ENCODE measurements around the gene ATF7.

ATF7 gene

DNA sequence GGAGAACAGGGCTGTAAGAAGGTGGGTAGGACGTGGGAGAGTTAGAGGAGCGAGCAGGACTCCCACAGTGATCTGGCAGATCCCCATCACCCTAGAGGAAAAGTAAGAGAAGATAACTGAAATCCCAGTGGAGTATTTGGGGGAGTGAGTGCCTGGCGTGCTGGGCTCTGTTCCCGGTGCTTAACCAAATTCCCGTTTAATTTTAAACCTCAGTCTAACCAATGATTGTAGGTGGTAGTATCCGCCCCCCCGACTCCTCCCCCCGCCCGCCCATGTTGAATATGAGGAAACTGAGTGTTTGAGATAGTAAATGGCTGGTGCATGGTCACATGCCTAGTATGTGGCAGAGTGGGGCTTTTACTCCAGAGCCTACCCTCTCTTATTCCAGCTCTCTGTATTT is 123.9 kb downstream of the ATF7 start:
- DNase-seq (ENCODE audit: low read depth, low spot score): no peak

DNA sequence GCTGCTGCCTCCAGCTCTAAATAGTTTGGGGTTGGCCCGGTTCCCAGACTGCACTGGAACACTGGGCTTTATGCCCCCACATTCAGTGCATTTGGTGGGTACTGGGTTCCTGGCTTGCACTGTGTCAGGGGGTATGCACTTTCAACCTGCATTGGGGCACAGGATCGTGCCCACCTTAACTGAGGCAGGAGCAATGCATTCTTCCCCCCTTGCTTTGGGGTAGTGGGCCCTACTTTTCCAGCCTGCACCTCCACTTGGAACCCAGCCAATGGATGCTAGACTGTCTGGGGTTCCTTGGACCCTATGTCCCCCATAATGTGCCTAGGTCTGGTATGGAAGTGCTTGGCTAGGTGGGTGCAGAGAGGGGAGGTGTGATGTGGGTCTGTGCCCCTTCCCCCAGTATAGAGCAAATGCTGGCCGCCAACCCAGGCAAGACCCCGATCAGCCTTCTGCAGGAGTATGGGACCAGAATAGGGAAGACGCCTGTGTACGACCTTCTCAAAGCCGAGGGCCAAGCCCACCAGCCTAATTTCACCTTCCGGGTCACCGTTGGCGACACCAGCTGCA is 124.5 kb downstream of the ATF7 start:
- no peak for DNase-seq (ENCODE audit: low read depth, low spot score)

DNA sequence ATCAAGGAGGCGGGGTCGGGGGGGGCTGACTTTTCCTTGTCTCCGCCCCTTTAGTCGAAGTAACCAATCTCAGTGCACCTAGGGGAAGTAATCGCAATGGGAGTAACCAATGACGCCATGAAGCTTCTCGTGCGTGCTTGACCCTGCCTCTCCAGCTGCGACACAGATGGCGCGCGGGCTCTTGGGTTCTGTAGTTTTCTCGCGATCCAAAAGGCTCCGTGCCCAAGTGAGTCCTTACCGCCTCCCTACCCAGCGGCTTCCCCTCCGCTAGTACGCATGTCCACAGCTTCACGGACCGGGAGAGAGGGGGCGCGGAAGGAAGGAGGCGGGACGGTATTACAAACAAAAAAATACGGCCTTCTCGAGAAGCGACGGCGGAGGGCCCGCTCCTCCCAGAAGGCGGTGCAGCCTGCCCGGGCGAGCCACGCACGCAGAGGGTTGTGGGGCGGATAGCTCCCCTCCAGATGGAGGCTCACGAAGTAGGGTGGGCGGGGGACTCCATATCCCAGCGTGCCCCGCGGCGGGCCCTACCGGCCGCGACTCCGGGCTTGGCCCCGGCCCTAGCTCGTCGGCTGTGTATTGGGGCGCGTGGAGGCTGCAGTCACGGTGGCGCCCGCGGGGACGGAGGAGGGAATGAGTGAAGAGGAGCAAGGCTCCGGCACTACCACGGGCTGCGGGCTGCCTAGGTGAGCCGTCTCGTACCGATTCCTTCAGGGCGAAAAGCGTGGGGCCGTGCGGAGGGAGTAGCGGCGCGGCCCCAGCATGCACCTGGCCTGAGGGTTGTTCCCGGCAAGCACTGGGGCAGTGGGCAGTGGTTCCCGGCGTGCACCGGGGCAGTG is 125.2 kb downstream of the ATF7 start, which contains the start of gene TARBP2:
Gene TARBP2 (plus strand): TSS at position 508 of the 839 bp plus-strand sequence. CDS start 126 bp downstream, at position 634.
- peak; percentile 99 for DNase-seq (ENCODE audit: low read depth, low spot score)

DNA sequence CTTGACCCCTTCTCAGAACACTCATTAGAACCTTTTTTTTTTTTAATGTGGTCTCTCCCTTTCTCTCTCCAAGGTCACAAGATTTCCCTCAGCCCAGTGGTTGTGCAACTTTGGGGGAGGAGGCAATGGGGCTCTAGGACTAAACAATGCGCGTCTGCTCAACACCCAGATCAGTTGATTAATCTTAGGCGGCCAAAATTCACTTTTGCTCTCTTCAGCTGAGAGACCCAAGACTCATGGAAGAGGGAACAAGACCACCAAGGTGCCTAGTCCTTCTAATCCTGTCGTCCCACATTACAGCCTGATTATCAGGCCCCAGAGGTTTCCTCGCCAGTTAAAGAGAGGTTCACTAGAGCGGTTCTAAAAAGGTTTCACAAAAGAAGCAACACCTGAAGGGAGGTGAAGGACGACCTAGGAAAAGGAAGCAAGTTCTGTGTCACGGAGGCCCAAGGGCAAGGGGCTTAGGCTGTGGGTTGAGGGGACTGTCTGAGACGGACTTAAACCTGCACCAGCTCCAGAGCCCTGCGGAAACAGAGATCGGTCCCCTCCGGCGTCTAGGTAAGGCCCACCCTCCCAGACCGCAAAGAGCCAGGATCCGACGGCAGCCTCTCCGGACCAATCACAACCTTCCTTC is 125.9 kb downstream of the ATF7 start:
- no peak for DNase-seq (ENCODE audit: low read depth, low spot score)

DNA sequence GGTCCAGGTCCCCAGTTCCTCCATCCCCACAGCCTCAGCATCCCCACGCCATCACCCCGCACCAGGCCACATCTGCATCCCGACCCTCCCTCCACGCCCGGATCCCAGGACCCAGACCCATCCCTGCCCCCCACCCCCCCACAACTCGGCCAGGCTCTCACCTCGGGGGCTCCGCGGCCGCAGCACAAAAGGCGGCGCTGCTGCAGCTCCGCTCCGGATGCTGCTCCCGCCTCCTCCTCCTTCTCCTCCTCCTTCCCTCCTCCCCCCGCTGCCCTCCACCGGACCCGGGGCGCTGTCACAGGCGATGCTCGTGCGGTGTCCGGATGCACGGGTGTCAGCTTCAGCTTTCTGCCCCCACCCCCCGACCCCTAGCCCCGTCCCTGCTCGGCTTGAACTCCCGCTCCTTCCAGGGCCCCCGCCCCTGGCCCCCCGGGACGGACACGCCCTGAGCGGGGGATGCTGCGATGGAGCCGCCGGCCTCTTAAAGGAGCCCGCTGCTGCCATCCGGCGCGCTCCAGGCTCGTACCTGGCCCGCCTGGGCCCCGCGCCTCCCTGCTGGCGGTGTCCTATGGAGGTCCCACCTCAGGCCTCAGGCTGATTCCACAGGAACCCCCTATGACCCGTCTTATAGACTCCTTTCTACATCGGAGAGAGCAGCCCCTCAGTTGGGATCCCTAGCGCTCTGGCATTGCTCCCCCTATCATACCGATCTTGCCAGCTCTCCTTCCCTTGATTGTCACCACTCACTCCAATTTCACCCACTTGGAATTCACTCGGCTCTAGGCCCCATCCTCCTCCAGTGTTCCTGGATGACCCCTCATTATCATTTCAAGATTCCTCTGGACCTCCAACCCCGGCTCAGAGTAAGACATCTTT is 126.7 kb downstream of the ATF7 start, which contains the start of gene MAP3K12:
Gene MAP3K12 (minus strand): TSS at position 193 of the 876 bp plus-strand sequence. CDS start 12,067 bp downstream, outside the sequence.
- DNase-seq (ENCODE audit: low read depth, low spot score): no peak

DNA sequence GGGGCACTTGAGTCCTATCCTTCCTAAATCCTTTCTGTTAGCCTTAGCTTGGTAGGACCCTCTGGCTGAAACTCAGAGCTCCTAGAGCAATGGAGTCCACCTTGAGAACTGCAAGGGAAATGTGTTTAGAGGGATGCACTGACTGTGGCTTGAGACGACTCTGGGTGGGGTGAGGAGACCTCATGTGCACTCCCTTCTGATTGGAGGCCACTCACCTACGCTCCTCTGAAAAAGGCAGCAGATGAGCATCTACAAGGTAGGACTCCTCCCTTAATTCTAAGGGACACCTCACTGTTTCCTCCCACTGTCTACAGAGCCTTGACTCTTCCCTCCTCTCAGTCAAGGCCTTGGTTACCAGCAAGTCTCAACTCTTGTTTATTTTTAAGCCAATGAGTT is 127.9 kb downstream of the ATF7 start:
- no peak for DNase-seq (ENCODE audit: low read depth, low spot score)

DNA sequence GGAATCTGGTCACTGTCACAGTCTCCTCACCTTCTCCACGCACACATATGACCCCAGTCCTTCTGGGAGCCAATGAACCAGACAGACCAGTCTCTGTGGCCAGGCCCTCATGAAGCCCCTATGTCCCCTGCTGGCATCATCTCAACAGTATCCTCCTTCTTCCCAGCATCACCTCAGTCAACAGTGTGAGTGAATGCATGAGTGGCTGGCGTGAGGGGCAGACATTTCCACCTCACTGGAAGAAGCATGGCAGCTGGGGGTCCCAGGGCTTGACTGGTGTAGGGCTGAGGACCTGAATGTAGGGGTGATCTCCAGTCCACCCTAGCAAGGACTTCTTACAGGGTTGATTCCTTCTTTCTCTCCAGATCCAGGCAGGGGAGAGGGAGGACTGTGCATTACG is 128.7 kb downstream of the ATF7 start:
- no peak for DNase-seq (ENCODE audit: low read depth, low spot score)

DNA sequence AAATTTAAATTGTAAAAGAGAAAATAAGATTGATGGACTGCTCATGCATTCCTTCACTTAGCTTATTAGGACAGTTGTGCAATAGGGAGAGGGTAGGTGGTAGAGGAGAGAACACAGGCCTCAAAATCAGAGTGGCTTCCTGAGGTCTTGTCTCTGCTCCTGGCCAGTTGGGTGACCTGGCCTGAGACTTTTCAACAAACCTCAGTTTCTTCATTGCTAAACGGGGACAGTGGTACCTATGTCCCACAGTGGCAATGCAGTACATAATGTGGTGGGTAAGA is 129.5 kb downstream of the ATF7 start:
- no peak for DNase-seq (ENCODE audit: low read depth, low spot score)

DNA sequence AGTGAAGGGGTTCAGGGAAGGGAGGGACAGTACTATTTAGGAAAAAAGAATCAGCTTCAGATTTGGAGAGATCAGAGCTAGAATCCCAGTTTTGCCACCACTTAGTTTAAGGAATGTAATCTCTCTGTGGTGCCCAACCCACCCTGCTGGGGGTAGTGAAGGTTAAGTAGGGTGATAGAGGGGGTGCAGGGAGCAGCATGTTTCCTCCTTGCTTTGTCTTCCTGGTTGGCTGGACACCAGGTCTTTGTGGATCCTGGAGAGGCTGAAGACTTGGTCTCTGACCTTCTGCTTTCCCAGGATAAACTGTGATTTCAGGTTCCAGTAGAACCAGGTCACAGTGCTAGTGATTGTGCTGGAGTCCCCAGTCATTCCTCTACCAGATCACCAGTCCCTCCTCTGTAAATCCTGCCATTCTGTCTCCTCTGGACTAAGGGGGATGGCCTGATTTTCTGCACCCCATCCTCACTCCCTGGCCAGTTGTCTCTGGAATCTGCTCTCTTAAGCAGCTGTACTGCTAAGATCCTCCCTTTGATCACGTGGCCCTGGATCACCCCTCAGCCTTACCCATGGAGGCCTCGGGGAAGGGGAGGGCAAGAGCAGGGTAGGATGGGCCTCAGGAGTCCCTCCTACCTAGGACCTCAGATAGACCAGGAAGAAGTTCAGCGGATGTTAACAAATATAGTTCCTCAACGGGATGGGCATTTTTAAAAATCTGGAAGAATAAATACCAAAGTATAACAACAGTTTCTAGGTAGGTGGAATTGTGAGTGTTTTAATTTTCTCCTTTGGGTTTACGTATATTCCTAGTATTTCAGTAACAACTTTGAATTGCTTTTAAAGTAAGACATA is 130.1 kb downstream of the ATF7 start:
- no peak for DNase-seq (ENCODE audit: low read depth, low spot score)

DNA sequence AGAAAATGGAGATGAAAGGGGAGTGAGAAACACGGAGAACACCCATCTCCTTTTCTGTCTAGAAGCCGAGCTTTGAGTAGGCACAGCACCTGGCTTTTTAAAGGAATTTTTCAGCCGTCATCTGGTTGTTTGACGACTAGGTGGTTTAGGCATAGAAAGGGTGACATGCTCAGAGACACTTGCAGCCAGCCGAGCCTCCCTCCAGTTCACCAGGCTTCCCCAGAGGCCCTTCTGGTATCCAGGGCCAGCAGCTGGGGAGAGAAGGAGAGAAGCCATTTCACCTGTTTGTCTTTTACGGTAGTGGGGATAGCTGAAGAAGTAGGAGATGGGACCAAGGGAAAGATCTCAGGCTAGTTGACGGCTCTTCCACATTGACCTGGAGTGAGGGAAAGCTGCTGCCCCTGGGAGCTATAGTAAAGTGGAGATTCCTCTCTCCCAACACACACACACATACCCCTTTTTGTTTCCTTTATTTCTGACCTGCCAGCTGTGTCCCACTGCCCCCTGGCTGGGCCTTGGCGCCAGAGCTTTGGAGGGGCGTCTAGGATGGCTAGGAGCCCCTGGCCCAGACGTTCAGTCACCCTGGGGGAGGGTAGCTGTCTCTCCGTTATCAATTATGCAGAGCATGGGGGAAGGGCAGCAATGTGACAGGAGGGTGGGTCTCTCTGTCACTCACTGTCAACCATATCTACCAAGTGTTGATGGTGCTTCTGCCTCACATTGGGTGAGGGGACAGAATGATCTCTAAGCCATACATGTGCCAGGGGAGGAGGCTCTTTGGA is 132.4 kb downstream of the ATF7 start:
- DNase-seq (ENCODE audit: low read depth, low spot score): no peak

DNA sequence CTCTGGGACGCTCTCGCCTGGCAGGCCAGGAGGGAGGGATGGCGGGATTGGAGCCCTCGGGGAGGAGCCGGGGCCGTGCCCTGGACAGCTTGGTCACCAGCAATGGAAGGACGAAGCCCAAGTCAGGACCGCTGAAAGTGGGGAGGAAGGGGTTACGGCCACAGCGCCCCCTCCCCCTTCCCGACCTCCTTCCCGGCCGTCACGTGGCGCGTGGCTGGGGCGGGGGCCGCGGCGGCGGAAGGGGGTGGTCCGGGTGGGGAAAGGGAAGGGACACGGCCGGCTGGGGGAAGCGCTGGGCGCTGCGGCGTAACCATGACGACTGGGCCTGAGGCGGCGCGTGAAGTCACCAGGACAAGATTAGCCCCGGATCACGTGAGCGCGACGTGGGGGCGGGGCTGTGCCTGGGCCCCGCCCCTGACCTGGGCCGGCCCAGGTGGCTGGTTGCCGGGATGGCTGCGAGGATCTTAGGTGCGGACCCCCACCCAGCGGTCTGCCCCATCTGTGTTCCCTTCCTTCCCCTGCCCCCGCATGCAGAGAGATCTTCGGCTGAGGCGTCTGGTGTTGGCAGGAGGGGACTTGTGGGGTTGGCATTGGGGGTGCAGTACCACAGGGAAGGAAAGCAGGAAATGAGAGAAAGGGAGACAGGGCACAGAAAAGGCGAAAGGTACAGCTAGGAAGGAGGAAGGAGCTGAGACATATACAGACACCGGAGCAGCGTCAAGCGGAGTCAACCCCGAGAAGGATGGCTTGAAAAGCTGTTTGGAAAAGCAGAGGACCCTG is 133.2 kb downstream of the ATF7 start:
- peak; percentile 66 for DNase-seq (ENCODE audit: low read depth, low spot score)

DNA sequence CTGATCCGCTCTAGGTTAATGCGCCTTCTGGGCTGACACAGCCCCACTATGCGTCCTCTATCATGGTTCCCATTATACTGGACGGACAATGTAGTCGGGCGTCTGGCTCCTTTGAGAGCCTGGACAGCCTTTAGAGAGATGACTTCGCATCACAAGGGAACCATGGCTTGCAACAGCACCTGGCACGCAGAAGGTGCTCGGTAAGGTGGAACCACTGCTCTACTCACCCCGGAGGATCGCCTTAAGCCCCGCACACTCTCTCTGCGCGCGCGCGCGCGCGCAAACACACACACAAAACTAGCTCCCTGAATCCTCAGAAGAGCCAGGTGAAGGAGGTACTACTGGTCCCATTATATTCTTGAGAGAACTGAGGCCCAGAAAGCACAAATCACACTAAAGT is 134.0 kb downstream of the ATF7 start:
- DNase-seq (ENCODE audit: low read depth, low spot score): no peak

DNA sequence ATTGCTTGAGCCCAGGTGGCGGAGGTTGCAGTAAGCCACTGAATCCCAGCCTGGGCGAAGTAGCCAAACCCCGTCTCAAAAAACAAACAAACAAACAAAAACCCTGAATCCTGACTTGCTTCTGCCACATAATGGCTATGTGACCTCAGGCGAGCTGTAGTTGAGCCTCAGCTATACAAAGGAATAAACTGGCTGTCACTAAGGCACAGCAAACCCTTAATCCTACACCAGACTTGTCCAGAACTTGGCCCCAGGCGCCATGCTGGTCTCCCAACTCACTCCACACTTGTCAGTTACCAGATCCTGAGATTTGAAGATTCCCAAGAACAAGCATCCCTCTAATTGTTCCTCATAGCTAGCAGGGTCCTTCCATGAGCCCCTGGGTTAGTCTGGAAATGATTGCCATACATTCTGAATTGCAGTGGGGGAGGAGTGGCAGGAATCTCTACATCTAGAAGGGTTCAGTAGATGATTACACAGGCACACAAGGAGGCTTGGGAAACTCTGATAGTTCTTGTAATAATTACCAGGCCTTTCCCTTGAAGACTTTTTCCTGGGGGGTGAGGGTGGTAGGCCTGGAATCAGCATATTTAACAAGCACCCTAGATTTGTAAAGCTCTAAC is 136.8 kb downstream of the ATF7 start:
- no peak for DNase-seq (ENCODE audit: low read depth, low spot score)

DNA sequence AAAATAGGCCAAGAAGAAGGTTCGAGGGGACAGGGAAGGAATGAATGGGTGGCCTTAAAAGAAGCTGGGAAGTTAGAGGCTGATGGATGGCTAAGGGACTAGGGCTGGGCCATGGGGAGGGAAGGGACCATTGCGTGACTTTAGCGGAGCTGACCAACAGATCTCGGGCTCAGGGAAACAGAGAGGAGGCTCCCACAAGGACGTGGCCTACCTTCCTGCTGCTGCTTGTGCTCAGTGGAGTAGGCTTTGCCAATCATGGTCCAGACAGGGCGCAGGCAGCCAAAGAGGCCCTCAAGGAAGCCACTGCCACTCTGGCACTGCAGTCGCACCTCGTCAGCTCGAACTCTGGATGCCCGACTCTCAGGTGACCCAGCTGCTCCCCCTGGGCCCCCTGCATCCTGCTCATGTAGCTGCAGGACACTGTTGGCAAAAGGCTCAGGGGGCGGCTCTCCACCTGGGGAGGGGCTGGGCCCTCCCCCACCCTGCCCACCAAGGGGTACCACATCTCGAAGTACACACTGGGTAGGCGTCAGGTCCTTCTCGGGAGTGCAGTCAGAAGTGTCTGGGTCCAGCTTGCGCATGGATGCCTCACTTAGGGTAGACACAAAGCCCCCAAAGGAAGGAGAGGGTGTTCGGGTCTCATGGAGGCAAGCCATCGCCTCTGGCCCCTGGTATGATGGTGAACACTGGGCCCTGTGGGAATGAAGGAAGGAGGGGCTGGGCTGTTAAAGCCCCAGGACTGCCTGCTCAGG is 139.3 kb downstream of the ATF7 start:
- DNase-seq (ENCODE audit: low read depth, low spot score): no peak

DNA sequence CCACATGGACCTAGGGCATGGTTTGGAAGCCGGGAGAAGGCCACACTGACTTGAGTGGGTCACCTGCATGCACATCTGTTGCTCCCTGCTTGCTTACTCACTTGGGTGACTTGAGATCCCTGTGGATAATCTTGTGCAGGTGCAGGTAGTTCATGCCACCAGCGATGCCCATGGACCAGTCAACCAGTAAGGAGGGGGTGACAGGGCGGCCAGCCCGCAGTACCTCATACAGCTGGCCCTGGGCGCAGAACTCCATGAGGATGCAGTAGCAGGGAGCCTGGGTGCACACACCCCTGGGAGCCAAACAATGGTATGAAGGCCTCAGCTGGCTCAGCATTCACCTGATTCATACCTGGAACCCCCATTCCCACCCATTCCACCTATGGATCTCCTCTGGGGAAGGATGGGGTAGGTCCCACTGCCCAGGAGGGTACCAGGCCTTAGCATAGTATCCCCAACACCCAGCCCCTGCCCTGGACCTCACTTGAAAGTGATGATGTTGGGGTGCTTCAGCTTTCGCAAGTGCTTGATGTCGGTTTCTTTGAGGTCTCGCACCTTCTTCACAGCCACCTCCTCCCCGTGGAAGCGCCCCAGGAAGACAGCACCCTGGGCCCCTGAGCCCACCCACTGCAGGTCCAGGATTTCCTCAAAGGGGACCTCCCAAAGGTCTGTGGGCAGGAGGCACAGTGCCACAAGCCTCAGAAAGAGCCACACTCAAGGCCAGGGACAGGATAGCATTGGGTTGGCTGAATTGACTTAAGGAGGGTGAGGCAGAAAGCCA is 140.0 kb downstream of the ATF7 start:
- DNase-seq (ENCODE audit: low read depth, low spot score): no peak

DNA sequence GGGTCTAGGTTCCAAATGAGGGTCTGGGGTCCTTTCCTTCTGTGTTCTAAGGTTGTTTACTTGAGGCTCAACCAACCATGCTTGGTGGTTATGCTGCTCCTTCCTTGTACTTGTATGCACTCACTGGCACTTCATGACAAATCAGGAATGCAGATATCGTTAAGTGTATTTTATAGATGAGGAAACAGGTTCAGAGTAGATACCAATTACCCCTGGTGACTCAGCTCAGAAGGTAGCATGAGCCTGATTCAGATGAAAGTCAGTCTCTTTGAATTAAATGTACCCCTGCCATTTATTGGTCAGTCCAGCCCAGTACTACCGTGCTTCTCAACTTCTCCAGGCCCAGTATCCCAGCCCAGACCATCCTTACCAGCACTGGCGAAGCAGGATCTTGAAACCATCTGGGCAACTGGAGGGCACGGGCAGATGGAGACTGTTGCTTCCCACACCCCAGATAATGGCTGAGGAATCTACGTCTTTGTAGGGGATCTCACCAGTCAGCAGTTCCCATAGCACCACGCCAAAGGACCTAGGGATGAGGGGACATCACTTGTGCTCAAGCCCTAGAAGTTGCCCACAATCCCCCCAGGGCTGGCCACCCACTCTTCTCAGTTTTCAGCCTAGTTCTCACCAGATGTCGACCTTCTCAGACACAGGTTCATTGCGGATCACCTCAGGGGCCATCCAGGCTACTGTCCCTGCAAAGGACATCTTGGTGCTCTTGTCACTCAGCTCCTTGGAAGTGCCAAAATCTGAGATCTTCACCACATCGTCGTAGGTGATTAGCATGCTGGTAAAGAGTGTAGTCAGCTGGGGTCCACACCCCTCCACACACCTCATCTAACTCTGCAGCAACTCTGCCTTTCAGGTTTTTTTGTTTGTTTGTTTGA is 141.3 kb downstream of the ATF7 start:
- DNase-seq (ENCODE audit: low read depth, low spot score): no peak

Measured in smooth muscle cell of the brain vasculature (primary cell).